Mesendoderm (in vitro differentiated cells): Measurements from ENCODE around the gene TSPAN18.

ENCODE experiments used
- DNase-seq: peaks from one replicate; pipeline ENCODE4 v3.0.0; 2013
- H2AK5ac ChIP-seq: 2 replicates; pipeline ENCODE4 v1.6.1; 2013; ENCODE audit warnings: low read length, inconsistent platforms
- H2BK120ac ChIP-seq: 2 replicates; pipeline ENCODE4 v1.6.1; 2013; ENCODE audit warnings: low read depth, mild to moderate bottlenecking, low read length, moderate library complexity, mixed read lengths
- H2BK15ac ChIP-seq: replicated peaks from 2 replicates; pipeline ENCODE4 v1.6.1; 2013; ENCODE audit warnings: low read depth, mild to moderate bottlenecking, moderate library complexity
- H2BK5ac ChIP-seq: 2 replicates; pipeline ENCODE4 v1.6.1; 2013; ENCODE audit warnings: low read length, inconsistent platforms
- H3K18ac ChIP-seq: 2 replicates; pipeline ENCODE4 v1.6.1; 2013; ENCODE audit warnings: mild to moderate bottlenecking, low read length, mixed read lengths
- H3K23ac ChIP-seq: one replicate; pipeline ENCODE4 v1.6.1; 2013; ENCODE audit warnings: low read length
- H3K27ac ChIP-seq: 2 replicates; pipeline ENCODE4 v1.5.1; 2013; ENCODE audit warnings: low read depth, mild to moderate bottlenecking, inconsistent platforms, low read length, moderate library complexity
- H3K27me3 ChIP-seq: 2 replicates; pipeline ENCODE4 v1.6.1; 2013; ENCODE audit warnings: low read length, control low read depth, mild to moderate bottlenecking, inconsistent platforms; ENCODE audit not compliant: insufficient read depth, poor library complexity
- H3K36me3 ChIP-seq: 2 replicates; pipeline ENCODE4 v1.6.1; 2013; ENCODE audit warnings: low read length, inconsistent platforms; ENCODE audit not compliant: control insufficient read depth, insufficient read depth
- H3K4ac ChIP-seq: one replicate; pipeline ENCODE4 v1.6.1; 2013; ENCODE audit warnings: low read depth, mild to moderate bottlenecking, low read length, moderate library complexity
- H3K4me1 ChIP-seq: 2 replicates; pipeline ENCODE4 v1.6.1; 2013; ENCODE audit warnings: low read depth, low read length, inconsistent platforms; ENCODE audit not compliant: control insufficient read depth
- H3K4me2 ChIP-seq: 2 replicates; pipeline ENCODE4 v1.6.1; 2013; ENCODE audit warnings: low read length
- H3K4me3 ChIP-seq: 2 replicates; pipeline ENCODE4 v1.5.1; 2013; ENCODE audit warnings: mild to moderate bottlenecking, low read length
- H3K56ac ChIP-seq: one replicate; pipeline ENCODE4 v1.6.1; 2013; ENCODE audit warnings: low read length
- H3K79me1 ChIP-seq: 2 replicates; pipeline ENCODE4 v1.6.1; 2013; ENCODE audit warnings: low read length, inconsistent platforms
- H3K79me2 ChIP-seq: 2 replicates; pipeline ENCODE4 v1.6.1; 2013; ENCODE audit warnings: mild to moderate bottlenecking, low read length; ENCODE audit not compliant: control insufficient read depth, insufficient read depth
- H3K9ac ChIP-seq: 2 replicates; pipeline ENCODE4 v1.6.1; 2013; ENCODE audit warnings: low read length, inconsistent platforms
- H4K5ac ChIP-seq: one replicate; pipeline ENCODE4 v1.6.1; 2013; ENCODE audit warnings: low read length
- H4K8ac ChIP-seq: one replicate; pipeline ENCODE4 v1.6.1; 2013; ENCODE audit warnings: low read depth, mild to moderate bottlenecking, control low read depth, low read length, moderate library complexity
- WGBS: extraction: QIAGEN DNeasy Blood & Tissue Kit; methylation state at CpG from one replicate; pipeline ENCODE4 v1.1.7; 2013; ENCODE audit warnings: low lambda C conversion rate, missing lambda C conversion rate; ENCODE audit not compliant: insufficient coverage; ENCODE audit errors: extremely low coverage; 5-methylcytosine and 5-hydroxymethylcytosine counted together

The TSPAN18 gene

GRCh38 chr11:44775985-44776446 is 49.3 kb downstream of the TSPAN18 start:
- no peak overlapping the region for H2BK5ac ChIP-seq
- no peak overlapping the region for H3K4ac ChIP-seq
- H3K4me3 ChIP-seq, result no peak overlapping the region
- H3K79me2 ChIP-seq, result no peaks in the 10 kb centered on the region
- H2AK5ac ChIP-seq, result no peak overlapping the region
- no peak overlapping the region for H3K27ac ChIP-seq
- H3K4me2 ChIP-seq, result no peak overlapping the region
- H3K23ac ChIP-seq, result no peak overlapping the region
- H4K8ac ChIP-seq, result no peak overlapping the region
- no CpG with 5 or more reads among the region's 7 CpGs for WGBS
- no peaks in the 10 kb centered on the region for H3K79me1 ChIP-seq
- H3K56ac ChIP-seq, result no peak overlapping the region
- H3K9ac ChIP-seq, result no peak overlapping the region
- no peaks in the 10 kb centered on the region for H3K36me3 ChIP-seq
- H3K18ac ChIP-seq, result no peak overlapping the region
- no peak overlapping the region for H2BK120ac ChIP-seq
- H3K27me3 ChIP-seq, result no peaks in the 10 kb centered on the region
- H4K5ac ChIP-seq, result no peak overlapping the region
- DNase-seq, result no peak
- H2BK15ac ChIP-seq, result no peak overlapping the region
- H3K4me1 ChIP-seq, result peaks cover 12% of the 10 kb centered on the region

- H2BK120ac ChIP-seq, result no peak overlapping the region
- H4K5ac ChIP-seq, result no peak overlapping the region
- H3K56ac ChIP-seq, result no peak overlapping the region
- no peak overlapping the region for H3K9ac ChIP-seq
- no peak overlapping the region for H2AK5ac ChIP-seq
- H3K4me3 ChIP-seq, result no peak overlapping the region
- no peak overlapping the region for H3K4me2 ChIP-seq
- H3K79me1 ChIP-seq, result no peaks in the 10 kb centered on the region
- no peak overlapping the region for H2BK5ac ChIP-seq
- no peak overlapping the region for H3K18ac ChIP-seq
- H3K4ac ChIP-seq, result no peak overlapping the region
- H3K27me3 ChIP-seq, result no peaks in the 10 kb centered on the region
- H3K36me3 ChIP-seq, result no peaks in the 10 kb centered on the region
- no peak overlapping the region for H3K23ac ChIP-seq
- WGBS, result no CpG with 5 or more reads among the region's 6 CpGs
- no peaks in the 10 kb centered on the region for H3K79me2 ChIP-seq
- DNase-seq, result no peak
- H4K8ac ChIP-seq, result no peak overlapping the region
- H2BK15ac ChIP-seq, result no peak overlapping the region
- H3K4me1 ChIP-seq, result peaks cover 14% of the 10 kb centered on the region
- no peak overlapping the region for H3K27ac ChIP-seq
Observed at GRCh38 chr11:44776551-44777208, 49.9 kb downstream of the TSPAN18 start.

- H3K27ac ChIP-seq, result no peak overlapping the region
- H3K9ac ChIP-seq, result no peak overlapping the region
- no peak overlapping the region for H3K4me2 ChIP-seq
- H2BK5ac ChIP-seq, result no peak overlapping the region
- no peak overlapping the region for H4K8ac ChIP-seq
- H3K27me3 ChIP-seq, result no peaks in the 10 kb centered on the region
- H4K5ac ChIP-seq, result no peak overlapping the region
- no peak overlapping the region for H2BK15ac ChIP-seq
- peak overlapping the region; percentile 13 for H3K18ac ChIP-seq
- H3K23ac ChIP-seq, result no peak overlapping the region
- no peak overlapping the region for H3K4ac ChIP-seq
- H2AK5ac ChIP-seq, result no peak overlapping the region
- peak overlapping the region; percentile 31 for H3K56ac ChIP-seq
- no peak for DNase-seq
- no peak overlapping the region for H3K4me3 ChIP-seq
- H3K4me1 ChIP-seq, result peaks cover 14% of the 10 kb centered on the region
- H3K79me1 ChIP-seq, result no peaks in the 10 kb centered on the region
- WGBS, result no CpG with 5 or more reads among the region's 6 CpGs
- no peaks in the 10 kb centered on the region for H3K79me2 ChIP-seq
- no peaks in the 10 kb centered on the region for H3K36me3 ChIP-seq
- H2BK120ac ChIP-seq, result no peak overlapping the region
Observed at GRCh38 chr11:44777209-44778194, 50.7 kb downstream of the TSPAN18 start.

DNA sequence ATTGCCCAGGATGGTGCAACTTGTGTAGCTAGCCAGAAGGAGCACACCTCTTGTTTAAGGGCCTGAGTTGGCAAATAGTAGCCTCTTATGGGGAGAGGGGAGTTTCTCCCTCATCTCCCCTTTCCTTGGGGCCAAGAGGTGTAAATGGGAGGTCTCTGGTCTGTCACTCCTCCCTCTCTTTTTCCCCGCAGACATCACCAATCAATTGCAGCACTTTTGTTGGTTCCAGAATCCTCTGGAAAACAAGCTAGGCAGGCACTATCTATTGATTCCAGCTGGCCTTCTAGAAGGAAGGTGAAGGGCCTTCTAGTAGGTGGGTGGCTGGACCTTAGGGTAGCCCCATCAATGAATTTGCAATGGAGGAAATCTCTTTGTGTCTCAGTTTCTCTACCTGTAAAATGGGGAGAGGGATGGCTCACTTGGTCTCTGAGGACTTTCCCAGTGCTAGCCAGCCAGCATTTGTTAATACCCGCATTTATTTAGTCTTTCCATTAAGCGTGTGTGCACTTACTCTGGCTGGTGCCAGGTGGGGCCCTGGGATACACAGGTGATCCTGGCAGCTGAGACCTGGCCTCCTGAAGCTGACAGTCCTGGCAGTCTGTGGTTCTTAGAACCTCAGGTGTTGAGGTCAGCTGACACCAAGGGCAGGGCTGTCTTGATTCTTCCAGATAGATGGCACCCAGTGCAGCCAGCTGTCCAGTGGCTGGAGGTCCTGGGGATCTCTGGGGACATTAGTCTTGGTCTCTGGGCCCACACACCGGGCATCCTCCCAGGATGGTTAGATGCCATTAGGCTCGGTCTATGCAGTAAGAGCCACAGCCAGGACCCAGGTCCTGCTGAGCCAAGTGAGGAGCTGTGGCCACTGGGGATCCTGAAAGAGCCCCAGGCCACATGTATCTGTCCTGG is 51.7 kb downstream of the TSPAN18 start:
- Histone ChIP-seq H3K18ac (no peak overlapping the region), H3K79me2 (no peaks in the 10 kb centered on the region), H3K36me3 (no peaks in the 10 kb centered on the region), H3K23ac (no peak overlapping the region), H3K27me3 (no peaks in the 10 kb centered on the region), H3K9ac (no peak overlapping the region), H2AK5ac (no peak overlapping the region), H2BK5ac (no peak overlapping the region), H3K4ac (no peak overlapping the region), H4K8ac (no peak overlapping the region), H3K4me1 (peaks cover 14% of the 10 kb centered on the region), H3K4me2 (no peak overlapping the region), H2BK15ac (no peak overlapping the region), H3K27ac (no peak overlapping the region), H3K79me1 (no peaks in the 10 kb centered on the region), H4K5ac (no peak overlapping the region), H2BK120ac (no peak overlapping the region), H3K4me3 (no peak overlapping the region), H3K56ac (peak overlapping the region; percentile 31)
- DNase-seq, result peak; percentile 51
- WGBS, result no CpG with 5 or more reads among the region's 5 CpGs

DNA sequence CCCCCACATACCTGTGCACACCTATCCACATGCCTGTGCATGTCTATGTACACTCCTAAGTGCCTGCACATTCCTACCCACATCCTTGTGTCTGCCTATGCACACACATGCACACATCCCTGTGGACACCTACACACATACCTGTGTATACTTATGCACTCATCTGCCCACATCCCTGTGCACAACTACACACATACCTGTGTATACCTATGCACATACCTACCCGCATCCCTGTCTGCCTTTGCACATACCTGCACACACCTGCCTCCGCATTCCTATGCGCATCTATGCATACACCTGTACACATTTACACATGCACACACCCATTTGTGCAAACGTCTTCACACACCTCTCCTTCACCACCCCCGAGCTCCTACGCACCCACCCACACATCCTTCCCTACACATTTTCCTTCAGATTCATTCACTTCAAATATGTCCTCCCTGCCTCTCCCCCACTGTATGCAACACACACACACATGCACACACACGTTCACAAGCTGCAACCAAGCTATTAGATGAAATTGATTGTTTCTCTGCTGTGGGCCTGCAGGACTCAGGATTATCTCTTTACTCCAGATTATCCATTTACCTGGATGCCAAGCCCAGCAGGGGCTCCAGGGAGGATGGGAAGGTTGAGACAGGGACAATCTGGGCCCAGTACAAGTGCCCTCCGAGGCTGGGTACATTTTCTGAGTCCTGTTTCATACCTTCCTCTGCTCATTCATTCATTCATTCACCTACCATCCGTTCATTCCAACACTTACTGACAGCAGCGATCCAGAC is 53.2 kb downstream of the TSPAN18 start:
- Histone ChIP-seq H3K36me3 (no peaks in the 10 kb centered on the region), H3K23ac (no peak overlapping the region), H3K27ac (no peak overlapping the region), H4K8ac (no peak overlapping the region), H3K56ac (no peak overlapping the region), H3K9ac (no peak overlapping the region), H3K4me3 (no peak overlapping the region), H3K18ac (no peak overlapping the region), H3K27me3 (no peaks in the 10 kb centered on the region), H2BK120ac (no peak overlapping the region), H4K5ac (no peak overlapping the region), H3K79me2 (no peaks in the 10 kb centered on the region), H2BK15ac (no peak overlapping the region), H2BK5ac (no peak overlapping the region), H3K4me2 (no peak overlapping the region), H3K79me1 (no peaks in the 10 kb centered on the region), H3K4ac (no peak overlapping the region), H3K4me1 (peaks cover 12% of the 10 kb centered on the region), H2AK5ac (no peak overlapping the region)
- no peak for DNase-seq
- WGBS, result 100% methylated on average over 3 of the region's 10 CpGs
